HG03064 (cell line): Measurements from ENCODE around the gene RGS7.

ENCODE experiments used
- ATAC-seq: cut with Tn5 transposase; IDR thresholded peaks from one replicate; pipeline ENCODE4 v1.9.1; 2021; ENCODE audit warnings: low read depth; ENCODE audit not compliant: unreplicated experiment

RGS7 gene

GRCh38 chr1:241356519-241357365, at the start of gene RGS7:
Gene RGS7, minus strand, starts transcription at chr1:241357205.
- no peak for ATAC-seq

GRCh38 chr1:241406421-241406820, 49.4 kb upstream of the RGS7 start:
- no peak for ATAC-seq

GRCh38 chr1:241401156-241401555, 44.2 kb upstream of the RGS7 start:
- ATAC-seq = no peak

GRCh38 chr1:241396747-241397681, 40.0 kb upstream of the RGS7 start:
- no peak for ATAC-seq

- ATAC-seq = no peak
Measured at GRCh38 chr1:241391926-241392710, 35.1 kb upstream of the RGS7 start.

GRCh38 chr1:241390526-241390925, 33.5 kb upstream of the RGS7 start:
- no peak for ATAC-seq

- ATAC-seq = no peak
Measured at GRCh38 chr1:241389400-241389799, 32.4 kb upstream of the RGS7 start.

GRCh38 chr1:241387216-241387615, 30.2 kb upstream of the RGS7 start:
- no peak for ATAC-seq

GRCh38 chr1:241376701-241377100, 19.7 kb upstream of the RGS7 start:
- ATAC-seq = no peak

- ATAC-seq = no peak
Measured at GRCh38 chr1:241375886-241376285, 18.9 kb upstream of the RGS7 start.

- no peak for ATAC-seq
Measured at GRCh38 chr1:241366196-241366595, 9.2 kb upstream of the RGS7 start.

GRCh38 chr1:241362350-241362749, 5.3 kb upstream of the RGS7 start:
- no peak for ATAC-seq

- no peak for ATAC-seq
Measured at GRCh38 chr1:241357366-241358340, 648 bp upstream of the RGS7 start.

GRCh38 chr1:241356187-241356518, 852 bp downstream of the RGS7 start:
- ATAC-seq = no peak

- no peak for ATAC-seq
Measured at GRCh38 chr1:241355311-241356010, 1.5 kb downstream of the RGS7 start.

- no peak for ATAC-seq
Measured at GRCh38 chr1:241352401-241352800, 4.6 kb downstream of the RGS7 start.

- ATAC-seq = no peak
Measured at GRCh38 chr1:241351841-241352240, 5.2 kb downstream of the RGS7 start.

GRCh38 chr1:241343956-241344355, 13.0 kb downstream of the RGS7 start:
- ATAC-seq = no peak

- no peak for ATAC-seq
Measured at GRCh38 chr1:241336335-241336734, 20.7 kb downstream of the RGS7 start.
